Parathyroid adenoma (tissue), 2 donors: Measurements from ENCODE around the gene AGPS.
"Not testable (repeated sequence)": the region's sequence is repeated elsewhere in the genome, so short reads cannot be mapped to it uniquely, and the experiment has no call there.

Experiments used
- H2AFZ ChIP-seq: fragments of 300-600 bp; sonication (generic); one replicate; pipeline ENCODE4 v1.7.0; 2017; ENCODE audit warnings: antibody characterized with exemption, mild to moderate bottlenecking
- H3K27ac ChIP-seq: fragments of 300-600 bp; sonication (generic); one replicate; pipeline ENCODE4 v1.7.0; 2017
- H3K27me3 ChIP-seq: fragments of 300-600 bp; sonication (generic); one replicate; pipeline ENCODE4 v1.7.0; 2017; ENCODE audit warnings: low read length; ENCODE audit not compliant: control insufficient read depth, insufficient read depth
- H3K36me3 ChIP-seq: fragments of 300-600 bp; sonication (generic); one replicate; pipeline ENCODE4 v1.7.0; 2017; ENCODE audit warnings: low read length; ENCODE audit not compliant: control insufficient read depth, insufficient read depth
- H3K4me1 ChIP-seq: fragments of 300-600 bp; sonication (generic); one replicate; pipeline ENCODE4 v1.7.0; 2017; ENCODE audit warnings: control low read depth
- H3K4me2 ChIP-seq: fragments of 300-600 bp; sonication (generic); one replicate; pipeline ENCODE4 v1.7.0; 2017; ENCODE audit warnings: low read length
- H3K4me3 ChIP-seq: fragments of 300-600 bp; sonication (generic); one replicate; pipeline ENCODE4 v1.7.0; 2017; ENCODE audit warnings: low read depth, low read length
- H3K79me2 ChIP-seq: fragments of 300-600 bp; sonication (generic); one replicate; pipeline ENCODE4 v1.7.0; 2017; ENCODE audit warnings: control low read depth
- H3K9ac ChIP-seq: fragments of 300-600 bp; sonication (generic); one replicate; pipeline ENCODE4 v1.7.0; 2017; ENCODE audit warnings: mild to moderate bottlenecking
- H3K9me3 ChIP-seq: fragments of 300-600 bp; sonication (generic); one replicate; pipeline ENCODE4 v1.7.0; 2017; ENCODE audit warnings: low read length; ENCODE audit not compliant: control insufficient read depth
- CTCF ChIP-seq: fragments of 300-600 bp; sonication (generic); IDR thresholded peaks from one replicate; pipeline ENCODE4 v1.7.0; 2017; ENCODE audit warnings: antibody characterized with exemption, mild to moderate bottlenecking
- donor health status: primary hyperparathyroidism.

The AGPS gene

GRCh38 chr2:177547772-177548171, 155.2 kb downstream of the AGPS start:
- no peak overlapping the region for H3K4me3 ChIP-seq
- no peaks in the 10 kb centered on the region for H3K9me3 ChIP-seq
- no peak overlapping the region for H3K27ac ChIP-seq
- no peak overlapping the region for H3K9ac ChIP-seq
- H2AFZ ChIP-seq, result no peak overlapping the region
- TF ChIP-seq CTCF, result no peak
- no peaks in the 10 kb centered on the region for H3K27me3 ChIP-seq
- H3K4me2 ChIP-seq, result no peak overlapping the region
- H3K79me2 ChIP-seq, result no peaks in the 10 kb centered on the region
- H3K4me1 ChIP-seq, result no peaks in the 10 kb centered on the region
- no peaks in the 10 kb centered on the region for H3K36me3 ChIP-seq

- no peak overlapping the region for H2AFZ ChIP-seq
- no peak overlapping the region for H3K4me2 ChIP-seq
- TF ChIP-seq CTCF, result no peak
- no peak overlapping the region for H3K4me3 ChIP-seq
- no peaks in the 10 kb centered on the region for H3K36me3 ChIP-seq
- no peak overlapping the region for H3K27ac ChIP-seq
- no peaks in the 10 kb centered on the region for H3K27me3 ChIP-seq
- no peak overlapping the region for H3K9ac ChIP-seq
- no peaks in the 10 kb centered on the region for H3K79me2 ChIP-seq
- no peaks in the 10 kb centered on the region for H3K9me3 ChIP-seq
- no peaks in the 10 kb centered on the region for H3K4me1 ChIP-seq
Observed at GRCh38 chr2:177548636-177549035, 156.1 kb downstream of the AGPS start.

GRCh38 chr2:177549171-177549570, 156.6 kb downstream of the AGPS start:
- H3K27me3 ChIP-seq, result no peaks in the 10 kb centered on the region
- H3K4me2 ChIP-seq, result no peak overlapping the region
- H3K4me3 ChIP-seq, result no peak overlapping the region
- no peak overlapping the region for H2AFZ ChIP-seq
- H3K36me3 ChIP-seq, result no peaks in the 10 kb centered on the region
- no peaks in the 10 kb centered on the region for H3K4me1 ChIP-seq
- H3K27ac ChIP-seq, result no peak overlapping the region
- H3K9ac ChIP-seq, result no peak overlapping the region
- no peaks in the 10 kb centered on the region for H3K79me2 ChIP-seq
- no peak for TF ChIP-seq CTCF
- no peaks in the 10 kb centered on the region for H3K9me3 ChIP-seq

DNA sequence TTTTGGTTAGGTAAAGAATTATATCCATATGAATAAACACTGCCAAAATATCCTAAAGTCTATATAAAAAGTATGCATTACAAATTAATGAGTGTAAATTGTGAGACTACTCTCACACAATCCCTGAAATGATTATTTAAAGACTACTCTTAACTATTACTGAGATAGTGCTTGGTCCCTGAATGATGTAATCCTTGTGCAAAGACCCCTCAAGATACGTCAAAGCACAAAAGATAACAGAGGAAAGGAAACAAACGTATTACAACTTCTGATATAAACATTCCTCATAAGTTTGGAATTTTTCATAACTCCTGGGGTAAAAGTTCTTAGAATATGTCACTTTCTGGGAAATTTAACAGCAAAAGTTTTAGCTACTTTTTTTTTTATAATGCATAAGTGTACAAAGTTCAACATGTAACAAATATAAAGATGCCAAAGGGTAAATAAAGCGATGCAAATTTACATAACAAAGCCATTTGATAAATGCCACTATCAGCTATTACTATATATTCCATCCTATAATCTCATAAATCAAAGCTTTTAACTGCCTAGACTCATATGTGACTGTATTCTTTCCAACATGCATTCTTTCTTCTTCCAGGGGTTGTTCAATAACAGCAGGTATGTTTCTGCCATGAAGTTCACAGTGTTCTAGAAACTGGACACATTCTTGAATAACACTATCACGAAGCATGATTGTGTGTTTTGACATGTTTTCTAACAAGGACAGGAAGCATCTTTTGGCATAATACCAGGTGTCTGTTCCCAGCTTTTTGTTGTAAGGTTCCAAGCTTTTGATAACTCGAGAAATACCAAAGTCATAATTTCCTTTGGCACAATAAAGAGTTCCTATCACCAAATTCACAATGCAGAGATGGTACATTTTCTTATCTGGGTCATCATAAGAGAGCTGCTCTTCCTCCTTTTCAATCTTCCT, 158.0 kb downstream of the AGPS start:
- TF ChIP-seq CTCF, result no peak
- Histone ChIP-seq H3K27ac (no peak overlapping the region), H3K4me1 (no peaks in the 10 kb centered on the region), H3K36me3 (no peaks in the 10 kb centered on the region), H2AFZ (no peak overlapping the region), H3K4me3 (no peak overlapping the region), H3K79me2 (no peaks in the 10 kb centered on the region), H3K9ac (no peak overlapping the region), H3K4me2 (no peak overlapping the region), H3K9me3 (no peaks in the 10 kb centered on the region), H3K27me3 (no peaks in the 10 kb centered on the region)

DNA sequence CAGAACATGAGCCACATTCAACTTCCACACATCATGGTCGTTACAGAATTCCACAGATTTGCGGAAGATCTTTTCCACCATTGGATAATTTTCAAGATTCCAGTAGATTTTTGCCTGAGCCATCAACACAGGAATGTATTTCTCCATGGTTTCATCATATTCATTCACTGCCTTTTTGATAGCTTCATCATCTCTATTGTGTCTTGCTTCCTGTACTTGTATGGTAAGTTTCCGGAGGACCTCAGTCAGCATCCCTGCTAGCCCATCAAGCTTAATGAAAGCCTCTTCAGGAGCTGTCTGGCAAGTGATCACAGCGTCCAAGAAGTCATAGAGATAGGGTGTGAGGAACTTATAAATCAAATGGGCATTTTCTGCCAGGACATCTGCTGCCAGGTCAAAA, 158.8 kb downstream of the AGPS start:
- not testable (repeated sequence) for H2AFZ ChIP-seq, H3K9me3 ChIP-seq, H3K4me1 ChIP-seq, H3K79me2 ChIP-seq, H3K36me3 ChIP-seq, H3K9ac ChIP-seq, H3K27me3 ChIP-seq, H3K27ac ChIP-seq, H3K4me2 ChIP-seq, H3K4me3 ChIP-seq
